GM21576 (cell line): Measurements from ENCODE around the gene TRAF1.
A peak's percentile ranks its signal among the peaks of the same experiment; 100 is the strongest.

ENCODE experiments used
- ATAC-seq: cut with Tn5 transposase; IDR thresholded peaks from one replicate; pipeline ENCODE4 v1.9.1; 2021; ENCODE audit warnings: mild to moderate bottlenecking, moderate library complexity; ENCODE audit not compliant: unreplicated experiment

The TRAF1 gene

GRCh38 chr9:120872791-120873502, 53.6 kb downstream of the TRAF1 start:
- ATAC-seq: no peak

- no peak for ATAC-seq
These were observed 56.4 kb downstream of the TRAF1 start for GRCh38 chr9:120870206-120870605.

DNA sequence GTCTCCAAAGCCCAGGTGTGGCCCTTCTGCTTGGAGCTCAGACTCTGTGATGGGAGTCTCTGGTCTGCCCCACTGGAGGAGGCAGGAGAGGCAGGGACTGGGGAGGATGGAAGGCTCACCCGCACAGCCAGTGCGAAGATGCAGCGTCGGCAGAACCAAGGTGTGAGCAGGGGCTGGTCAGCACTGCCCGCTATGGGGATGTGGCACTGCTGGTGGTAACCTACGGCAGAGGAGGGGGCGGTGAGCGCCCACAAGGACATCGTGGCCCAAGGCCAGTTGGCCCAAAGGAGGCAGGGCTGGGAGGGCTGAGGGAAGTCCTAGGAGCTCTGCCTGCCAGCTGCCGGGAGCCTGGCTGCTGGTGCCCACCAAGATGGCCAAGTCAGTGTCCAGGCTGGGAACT, 56.9 kb downstream of the TRAF1 start:
- no peak for ATAC-seq

DNA sequence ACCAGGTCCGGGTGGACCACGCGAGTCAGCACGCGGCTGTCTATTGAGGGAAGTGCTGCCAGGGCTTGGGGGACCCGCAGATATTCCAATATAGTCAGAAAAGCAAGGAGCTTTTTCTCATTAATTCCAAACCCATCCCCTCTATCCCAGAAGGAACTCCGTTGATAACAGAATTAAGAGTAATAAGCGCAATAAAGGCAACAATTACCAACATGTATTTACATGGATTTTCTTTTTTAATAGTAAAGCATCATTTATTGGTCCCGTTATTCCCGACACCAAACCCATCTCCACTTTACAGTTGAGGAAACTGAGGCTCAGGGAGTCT, 57.3 kb downstream of the TRAF1 start:
- no peak for ATAC-seq

GRCh38 chr9:120868676-120869359, 57.8 kb downstream of the TRAF1 start:
- peak; percentile 80 for ATAC-seq

GRCh38 chr9:120868339-120868675, 58.3 kb downstream of the TRAF1 start:
- ATAC-seq: no peak

DNA sequence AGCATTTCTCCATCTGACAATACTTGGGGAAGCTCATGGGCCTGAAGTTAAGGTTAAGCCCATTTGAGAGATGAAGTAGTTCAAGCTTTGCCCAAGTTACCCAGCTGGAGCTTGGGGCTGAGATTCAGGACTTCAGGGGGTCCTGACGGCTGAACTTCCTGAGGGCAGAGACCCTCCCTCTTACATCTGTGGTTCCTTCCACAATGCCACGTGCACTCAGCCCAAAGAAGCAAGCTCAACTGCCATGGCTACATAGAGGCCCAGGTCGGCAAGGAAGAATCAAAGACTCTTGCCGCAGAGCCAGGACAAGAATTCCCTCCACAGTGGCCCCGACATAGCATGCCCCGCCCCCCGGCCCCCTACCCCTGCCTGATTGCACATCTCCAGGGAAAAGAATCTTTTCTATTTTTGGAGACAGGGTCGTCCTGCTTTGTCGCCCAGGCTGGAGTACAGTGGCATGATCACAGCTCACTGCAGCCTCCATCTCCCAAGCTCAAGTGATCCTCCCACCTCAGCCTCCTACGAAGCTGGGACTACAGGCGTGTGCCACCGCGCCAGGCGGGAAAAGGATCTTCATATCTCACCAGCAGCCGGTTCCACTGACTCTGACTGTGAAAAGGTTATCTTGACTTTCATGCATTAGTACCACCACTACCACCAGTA, 58.8 kb downstream of the TRAF1 start:
- no peak for ATAC-seq

DNA sequence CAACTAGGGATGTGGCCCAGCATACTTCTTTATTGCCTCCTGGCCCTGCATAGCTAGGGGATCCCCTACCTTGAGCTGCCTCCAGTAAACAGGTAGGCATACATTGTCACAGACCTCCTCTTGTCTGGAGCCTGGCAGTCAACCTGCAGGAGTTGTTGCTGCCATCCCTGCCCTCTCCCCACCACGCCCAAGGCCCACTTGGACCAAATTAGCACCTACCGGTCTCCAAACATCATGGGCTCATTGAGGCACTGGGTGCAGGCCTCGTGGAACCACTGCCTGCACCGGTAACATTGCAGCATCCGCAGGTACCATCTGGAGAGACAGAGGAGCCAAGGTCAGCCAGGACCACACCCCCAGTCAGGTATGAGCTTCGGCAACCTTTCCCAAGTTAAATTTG, 59.9 kb downstream of the TRAF1 start:
- ATAC-seq: no peak

GRCh38 chr9:120865809-120866208, 60.8 kb downstream of the TRAF1 start:
- no peak for ATAC-seq

- no peak for ATAC-seq
These were observed 61.4 kb downstream of the TRAF1 start for GRCh38 chr9:120865176-120865575.

DNA sequence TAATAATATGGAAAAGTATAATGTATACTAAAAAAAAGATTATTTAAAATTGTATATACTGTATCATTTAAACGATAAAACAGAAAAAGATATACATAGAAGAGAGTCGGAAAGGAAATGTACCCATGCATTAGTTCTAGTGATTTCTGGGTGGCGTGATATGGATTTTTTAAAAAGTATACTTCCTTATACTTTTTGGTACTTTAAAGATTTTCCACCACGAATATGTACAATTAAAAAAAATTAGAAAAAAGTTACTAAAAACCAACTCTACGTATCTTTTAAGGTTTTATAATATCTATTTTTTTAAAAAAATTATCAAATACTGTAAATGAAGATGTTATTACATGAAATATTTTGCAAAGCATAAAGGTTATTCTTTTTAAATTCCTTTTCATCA, 61.9 kb downstream of the TRAF1 start:
- no peak for ATAC-seq

GRCh38 chr9:120863833-120864232, 62.8 kb downstream of the TRAF1 start:
- no peak for ATAC-seq

DNA sequence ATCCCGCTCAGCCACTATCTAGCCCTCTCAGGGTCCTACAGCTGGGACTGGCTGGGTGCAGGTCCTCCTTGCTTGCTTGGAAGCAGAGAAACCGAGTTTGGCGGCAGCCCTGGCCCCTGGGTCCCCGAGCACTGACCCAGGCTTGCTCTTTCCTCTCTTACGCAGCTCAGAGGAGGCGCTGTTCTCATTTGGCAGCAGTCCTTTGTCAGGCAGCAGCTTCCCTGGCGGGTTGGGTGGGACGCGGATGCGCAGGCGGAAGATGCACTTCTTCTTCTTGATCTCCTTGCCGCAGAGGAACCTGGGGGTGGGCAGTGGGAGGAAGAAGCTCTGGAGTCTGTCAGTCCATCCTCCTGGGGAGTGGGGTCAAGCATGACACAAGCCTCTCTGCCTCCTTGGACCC, 64.1 kb downstream of the TRAF1 start:
- ATAC-seq: no peak

DNA sequence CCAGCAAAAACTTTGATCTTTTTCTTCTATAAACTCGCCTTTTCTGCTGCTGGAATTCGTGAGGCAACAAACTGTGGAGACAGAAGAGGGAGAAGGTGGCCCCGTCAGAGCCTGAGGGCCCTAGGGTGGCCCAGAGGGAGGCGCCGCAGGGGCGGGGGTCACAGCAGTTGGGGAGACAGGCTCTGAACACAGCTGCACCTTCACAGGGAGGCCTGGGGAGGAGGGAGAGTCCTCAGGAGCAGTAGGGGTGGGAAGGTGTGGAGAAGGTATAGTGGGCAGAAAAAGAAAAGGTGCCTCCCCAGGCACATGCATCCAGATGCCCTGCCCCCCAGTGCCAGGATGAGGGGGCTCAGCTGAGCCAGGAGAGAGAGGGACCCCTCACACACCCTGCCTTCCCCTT, 64.7 kb downstream of the TRAF1 start:
- no peak for ATAC-seq

DNA sequence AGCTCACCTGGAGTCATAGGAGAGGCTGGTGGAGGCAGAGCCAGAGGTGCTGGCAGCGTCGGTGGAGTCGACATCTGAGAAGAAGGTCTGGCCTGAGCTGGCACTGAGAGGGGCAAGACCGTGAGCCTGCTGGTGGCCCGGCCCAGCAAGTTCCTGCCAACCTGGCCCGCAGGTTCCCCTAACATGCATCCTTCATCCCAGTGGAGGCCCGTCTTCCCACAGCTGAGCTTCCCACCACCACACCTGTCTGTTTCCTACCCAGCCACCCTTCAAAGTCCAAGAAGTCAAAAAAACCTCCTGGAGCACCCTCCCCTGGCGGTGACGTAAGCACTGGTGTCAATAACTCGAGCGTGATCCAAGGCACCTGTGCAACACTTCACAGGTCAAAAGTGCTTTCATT, 66.5 kb downstream of the TRAF1 start:
- no peak for ATAC-seq

DNA sequence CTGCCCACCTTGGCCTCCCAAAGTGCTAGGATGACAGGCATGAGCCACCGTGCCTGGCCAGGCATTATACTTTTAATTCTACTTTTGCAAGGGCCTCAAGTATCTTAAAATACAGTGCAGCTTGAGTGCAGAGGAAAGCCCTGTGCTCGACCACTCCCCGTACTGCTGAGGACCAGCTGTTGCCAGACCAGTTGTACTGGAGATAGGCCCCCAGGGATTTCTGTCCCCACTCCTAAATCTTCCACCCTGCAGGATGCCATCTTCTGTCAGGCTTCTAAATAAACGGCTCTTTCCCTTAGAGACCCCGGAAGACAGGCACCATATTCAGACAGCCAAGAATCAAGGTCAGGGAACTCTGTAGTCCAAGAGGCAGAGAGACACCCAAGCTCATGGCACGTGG, 67.2 kb downstream of the TRAF1 start:
- ATAC-seq: no peak

- no peak for ATAC-seq
These were observed 68.7 kb downstream of the TRAF1 start for GRCh38 chr9:120857902-120858301.

- ATAC-seq: no peak
These were observed 69.1 kb downstream of the TRAF1 start for GRCh38 chr9:120857481-120857880.

- no peak for ATAC-seq
These were observed 69.9 kb downstream of the TRAF1 start for GRCh38 chr9:120856700-120857099.

DNA sequence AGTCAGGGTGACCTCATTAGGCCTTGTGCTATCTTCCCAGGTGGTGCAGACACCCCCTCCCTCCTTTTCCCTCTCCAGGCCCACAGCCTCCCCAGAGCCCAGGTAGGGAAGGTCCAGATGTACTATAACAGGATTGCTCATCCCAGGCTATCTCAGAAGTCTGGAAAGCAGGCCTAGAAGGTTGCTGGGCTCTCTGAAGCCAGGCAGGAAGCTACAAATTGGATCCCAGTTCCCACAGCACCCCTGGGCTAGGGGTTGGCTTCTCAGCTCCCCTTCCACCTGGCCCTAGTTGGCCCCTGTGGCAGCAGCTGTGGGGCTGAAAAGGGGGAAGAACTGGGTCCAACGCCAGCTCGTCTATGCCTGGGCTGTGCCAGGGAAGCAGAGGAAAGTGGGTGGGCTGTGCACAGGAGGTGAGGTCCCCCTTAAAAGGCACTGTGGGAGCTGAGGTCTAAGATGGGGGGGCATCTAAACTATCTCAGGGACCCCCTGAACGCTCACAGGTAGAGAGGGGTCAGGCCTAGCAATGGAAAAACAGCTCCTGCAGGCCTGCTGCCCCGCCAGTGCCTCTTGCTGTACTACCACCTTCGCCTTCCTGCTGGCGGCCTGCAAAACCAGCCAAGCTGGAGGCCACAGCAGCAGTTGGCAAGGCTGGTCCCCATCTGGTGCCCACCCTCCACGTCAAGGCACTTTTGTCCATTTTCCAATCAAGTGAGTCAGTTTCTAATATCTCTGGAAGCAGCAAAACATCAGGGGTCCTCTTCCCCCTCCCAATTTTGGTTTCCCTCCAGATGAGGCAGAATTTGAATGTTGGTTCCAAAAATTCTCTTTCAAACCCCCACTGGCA, 70.5 kb downstream of the TRAF1 start:
- ATAC-seq: no peak

DNA sequence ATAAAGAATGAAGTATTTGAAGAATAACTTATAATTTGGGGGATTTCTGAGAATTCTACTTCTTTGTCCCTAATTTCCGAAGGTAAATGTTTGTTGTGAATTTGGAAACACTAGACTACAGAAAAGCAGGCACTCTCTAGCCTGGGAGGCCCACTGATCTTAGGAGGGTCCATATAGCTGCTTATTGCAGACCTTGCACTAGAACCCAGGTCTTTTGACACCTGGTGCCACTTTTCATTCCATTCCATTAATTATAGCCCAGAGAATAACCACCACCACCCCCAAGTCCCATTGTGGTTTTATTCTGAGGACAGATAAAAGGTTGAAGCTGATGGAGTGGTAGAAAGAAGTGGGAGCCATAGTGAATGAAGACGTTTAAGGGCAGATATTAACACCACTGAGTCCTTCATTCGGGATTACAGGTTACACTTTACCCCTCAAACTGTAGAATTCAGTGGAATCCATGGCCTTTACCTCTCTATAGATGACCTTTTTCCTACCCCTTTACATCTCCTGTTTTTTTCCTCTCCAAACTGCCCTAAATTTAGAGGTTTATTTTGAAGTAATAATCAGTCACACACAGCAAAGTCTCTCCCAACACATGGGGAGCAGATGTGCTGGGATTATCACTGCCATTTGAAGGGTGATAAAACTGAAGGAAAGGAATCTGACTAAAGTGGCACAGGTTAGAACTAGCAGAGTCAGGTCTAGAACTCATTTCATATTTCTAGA, 71.8 kb downstream of the TRAF1 start:
- ATAC-seq: no peak
